ENCODE data around the gene GIPR.
"Not testable (repeated sequence)": the region's sequence is repeated elsewhere in the genome, so short reads cannot be mapped to it uniquely, and the experiment has no call there.

Gene GIPR, protein sequence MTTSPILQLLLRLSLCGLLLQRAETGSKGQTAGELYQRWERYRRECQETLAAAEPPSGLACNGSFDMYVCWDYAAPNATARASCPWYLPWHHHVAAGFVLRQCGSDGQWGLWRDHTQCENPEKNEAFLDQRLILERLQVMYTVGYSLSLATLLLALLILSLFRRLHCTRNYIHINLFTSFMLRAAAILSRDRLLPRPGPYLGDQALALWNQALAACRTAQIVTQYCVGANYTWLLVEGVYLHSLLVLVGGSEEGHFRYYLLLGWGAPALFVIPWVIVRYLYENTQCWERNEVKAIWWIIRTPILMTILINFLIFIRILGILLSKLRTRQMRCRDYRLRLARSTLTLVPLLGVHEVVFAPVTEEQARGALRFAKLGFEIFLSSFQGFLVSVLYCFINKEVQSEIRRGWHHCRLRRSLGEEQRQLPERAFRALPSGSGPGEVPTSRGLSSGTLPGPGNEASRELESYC

DNA sequence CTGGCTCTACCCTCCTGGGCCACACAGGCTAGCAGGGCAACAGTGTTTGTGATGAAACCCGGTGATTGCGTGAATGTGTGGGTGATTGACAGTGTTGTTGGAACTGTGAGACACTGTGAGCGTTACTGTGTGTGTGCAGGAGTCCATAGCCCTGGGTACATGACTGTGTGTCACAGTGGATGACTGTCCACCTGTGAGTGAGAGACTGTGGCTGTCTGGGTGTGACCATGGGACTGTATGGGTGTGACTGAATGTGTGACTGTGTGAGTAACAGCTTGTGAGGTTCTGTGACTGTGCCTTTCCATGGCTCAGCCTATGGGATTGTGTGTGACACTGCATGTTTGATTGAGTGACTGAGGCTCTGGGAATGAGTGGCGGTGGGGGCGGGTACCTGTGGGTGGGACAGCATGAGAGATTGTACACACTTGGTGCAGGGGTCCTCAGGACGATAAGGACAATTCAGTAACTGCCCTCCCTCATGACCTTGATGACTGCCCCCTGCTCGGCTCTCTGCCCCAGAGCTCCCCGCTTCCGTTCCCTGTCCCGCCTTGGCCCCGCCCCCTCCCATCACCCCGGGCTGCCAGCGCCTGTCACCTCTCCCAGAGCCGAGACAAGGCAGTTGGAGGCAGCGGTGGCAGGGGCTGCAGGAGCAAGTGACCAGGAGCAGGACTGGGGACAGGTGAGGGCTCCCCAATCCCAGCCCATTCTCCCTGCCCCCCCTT lies at the start of gene GIPR:
Gene GIPR, plus strand, starts transcription at position 602 of the 722 bp plus-strand sequence. CDS start 1,300 bp downstream, outside the sequence.
- DNase-seq, result no peak

DNA sequence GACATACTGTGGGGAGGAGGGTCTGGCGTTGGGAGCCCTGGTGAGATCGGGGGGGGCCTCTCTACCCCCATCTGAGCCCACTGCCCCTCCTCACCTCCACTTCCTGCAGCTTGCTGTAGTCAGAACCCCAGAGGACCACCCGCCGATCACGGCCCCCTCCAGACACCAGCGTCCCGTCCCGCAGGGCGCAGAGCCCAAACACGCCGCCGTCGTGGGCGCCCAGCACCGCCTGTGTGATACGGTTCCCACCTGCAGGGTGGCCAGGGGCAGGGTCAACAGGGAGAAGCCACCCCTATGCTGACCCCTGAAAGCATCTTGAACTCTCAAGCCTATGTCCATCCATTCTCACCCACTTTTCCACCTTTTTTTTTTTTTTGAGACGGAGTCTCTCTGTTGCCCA lies 46.6 kb upstream of the GIPR start:
- no peak for DNase-seq

DNA sequence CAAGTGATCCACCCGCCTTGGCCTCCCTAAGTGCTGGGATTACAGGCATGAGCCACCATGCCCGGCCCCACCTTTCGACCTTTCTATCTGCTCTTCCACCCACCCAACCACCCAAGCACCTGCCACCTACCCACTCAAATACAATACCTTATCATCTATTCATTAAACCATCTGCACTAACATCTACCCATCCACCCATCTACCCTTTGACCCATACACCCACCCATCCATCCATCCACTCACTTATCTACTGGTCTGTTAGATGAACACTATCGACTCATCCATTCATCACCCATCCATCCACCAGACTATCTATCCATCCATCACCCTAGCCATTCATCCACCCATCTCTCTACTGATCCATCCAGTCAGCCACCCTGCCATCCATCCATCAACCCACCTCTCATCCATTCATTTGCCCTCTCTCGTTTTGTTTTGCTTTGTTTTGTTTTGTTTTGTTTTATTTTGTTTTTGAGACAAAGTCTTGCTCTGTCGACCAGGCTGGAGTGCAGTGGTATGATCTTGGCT lies 46.0 kb upstream of the GIPR start:
- no peak for DNase-seq

DNA sequence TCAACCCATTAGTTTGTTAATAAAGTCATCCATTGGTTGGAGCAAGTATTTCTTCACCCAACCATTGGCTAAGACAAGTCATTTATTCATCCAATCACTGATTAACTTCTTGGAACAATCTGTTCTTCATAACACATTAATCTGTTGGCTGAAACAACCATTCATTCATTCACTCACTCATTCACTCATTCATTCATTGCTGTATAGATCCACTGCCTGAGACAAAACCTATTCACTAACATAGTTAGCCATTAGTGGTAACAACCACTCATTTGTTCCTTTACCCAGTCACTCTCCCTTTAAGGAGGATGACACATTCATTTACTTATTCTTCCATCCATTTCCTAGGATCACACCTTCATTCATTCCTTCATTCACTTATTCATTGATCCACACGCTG lies 44.0 kb upstream of the GIPR start:
- no peak for DNase-seq

DNA sequence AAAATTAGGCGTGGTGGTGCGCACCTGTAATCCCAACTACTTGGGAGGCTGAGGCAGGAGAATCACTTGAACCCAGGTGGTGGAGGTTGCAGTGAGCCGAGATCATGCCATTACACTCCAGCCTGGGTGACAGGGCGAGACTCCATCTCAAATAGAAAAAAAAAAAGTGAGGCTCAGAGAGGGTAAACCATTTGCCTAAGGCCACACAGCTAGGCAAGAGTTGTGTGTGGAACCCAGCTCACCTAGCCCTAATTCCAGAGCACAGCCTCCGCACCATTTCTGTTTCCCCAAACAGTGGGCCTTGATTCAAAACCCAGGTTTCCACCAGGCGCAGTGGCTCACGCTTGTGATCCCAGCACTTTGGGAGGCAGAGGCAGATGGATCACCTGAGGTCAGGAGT lies 39.8 kb upstream of the GIPR start:
- not testable (repeated sequence) for DNase-seq

DNA sequence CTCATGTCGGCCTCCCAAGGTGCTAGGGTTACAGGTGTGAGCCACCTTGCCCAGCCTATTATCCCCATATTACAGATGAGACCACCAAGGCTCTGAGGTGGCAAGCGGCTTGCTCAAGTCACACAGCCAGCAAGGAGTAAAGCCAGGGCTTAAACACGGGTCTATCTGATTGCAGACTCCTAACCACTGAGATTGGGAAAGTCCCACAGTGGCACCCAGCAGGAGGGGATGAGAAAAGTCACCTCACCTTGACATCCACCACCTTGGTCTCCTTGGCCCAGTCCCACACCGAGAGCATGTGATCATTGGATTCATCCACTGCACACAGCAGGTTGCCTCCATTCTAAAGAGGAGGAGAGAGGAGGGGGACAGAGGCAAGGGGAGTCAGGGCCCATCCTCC lies 38.3 kb upstream of the GIPR start:
- DNase-seq, result no peak

DNA sequence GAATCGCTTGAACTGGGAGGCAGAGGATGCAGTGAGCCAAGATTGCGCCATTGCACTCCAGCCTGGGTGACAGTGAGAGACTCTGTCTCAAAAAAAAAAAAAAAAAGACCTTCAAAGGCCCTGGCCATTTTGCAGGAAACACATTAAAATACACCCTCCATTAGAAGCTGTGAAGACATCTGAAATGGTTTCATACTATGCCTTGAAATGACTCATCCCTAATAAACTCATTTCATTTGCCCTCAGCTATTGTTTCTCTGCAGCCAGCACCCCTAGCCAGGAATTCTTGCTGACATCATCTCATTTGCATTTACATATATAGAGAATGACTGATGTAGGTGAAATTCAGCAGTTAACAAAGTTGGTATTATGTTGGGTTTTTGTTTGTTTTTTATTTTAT lies 37.6 kb upstream of the GIPR start:
- DNase-seq, result no peak

DNA sequence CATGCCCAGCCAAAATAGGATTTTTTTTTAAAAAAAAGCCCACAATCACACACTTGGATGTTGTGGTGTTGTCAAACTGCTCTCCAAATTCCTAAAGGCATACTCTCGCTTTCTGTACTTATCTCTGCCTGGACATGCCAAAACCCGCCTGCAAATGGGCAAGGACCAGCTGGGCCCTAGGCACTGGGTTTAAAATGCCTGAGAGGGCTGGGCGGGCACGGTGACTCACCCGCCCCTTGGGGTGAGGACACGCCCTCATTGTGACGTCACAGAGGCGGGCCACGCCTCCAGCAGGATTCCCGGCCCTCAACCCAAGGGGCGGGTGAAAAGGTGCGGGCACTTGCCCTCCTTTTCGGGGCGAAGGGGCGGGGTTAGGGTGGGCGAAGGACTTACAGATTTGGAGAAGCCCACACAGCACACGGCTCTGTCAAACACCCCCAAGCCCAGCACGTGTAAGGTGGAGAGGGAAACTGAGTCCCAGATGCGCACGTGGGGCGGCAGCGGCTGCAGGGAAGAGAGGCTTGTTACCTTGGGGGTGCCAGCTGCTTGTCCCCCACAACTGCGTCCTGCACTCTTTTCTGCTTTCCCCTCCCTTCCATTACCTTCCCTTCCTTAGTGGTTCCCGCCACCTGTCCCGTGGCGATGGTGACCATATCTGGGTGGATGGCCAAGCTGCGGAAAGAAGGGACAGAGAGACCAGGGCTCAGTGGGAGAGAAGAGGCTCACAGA lies 35.4 kb upstream of the GIPR start:
- DNase-seq, result peak; percentile 17

DNA sequence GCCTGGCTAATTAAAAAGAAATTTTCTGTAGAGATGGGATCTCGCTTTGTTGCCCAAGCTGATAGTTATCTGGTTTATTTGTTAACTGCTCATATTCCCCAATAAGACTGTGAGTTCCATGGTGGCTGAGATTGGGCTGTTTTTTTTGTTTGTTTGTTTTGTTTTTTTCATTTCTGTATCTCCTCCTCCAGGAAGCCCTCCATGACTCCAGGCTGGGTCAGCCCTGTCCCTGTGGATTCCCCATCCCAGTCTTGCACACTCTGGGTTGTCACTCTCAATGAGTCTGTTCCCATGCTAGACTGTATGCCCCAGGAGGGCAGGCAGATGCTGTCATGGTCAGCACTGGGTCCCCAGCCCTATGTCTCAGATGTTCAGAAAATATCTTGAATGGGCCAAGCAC lies 31.7 kb upstream of the GIPR start:
- no peak for DNase-seq

DNA sequence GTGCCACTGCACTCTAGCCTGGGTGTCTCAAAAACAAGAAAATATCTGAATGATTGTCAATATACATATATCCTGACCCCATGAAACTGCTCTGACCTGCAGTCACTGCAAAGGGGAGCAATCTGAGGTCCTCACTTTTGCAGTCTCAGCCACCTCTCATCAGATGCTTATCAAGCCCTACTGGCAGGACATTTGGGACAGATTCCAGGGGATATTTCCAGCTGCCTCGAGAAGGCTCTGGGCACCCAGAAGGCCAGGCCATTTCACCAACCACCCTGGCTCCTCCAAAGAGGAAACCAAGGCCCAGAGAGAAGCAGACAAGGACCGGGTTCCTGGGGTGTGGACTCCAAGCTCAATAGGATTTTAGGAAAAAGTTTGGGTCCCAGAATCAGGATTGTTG lies 31.1 kb upstream of the GIPR start:
- DNase-seq, result no peak

DNA sequence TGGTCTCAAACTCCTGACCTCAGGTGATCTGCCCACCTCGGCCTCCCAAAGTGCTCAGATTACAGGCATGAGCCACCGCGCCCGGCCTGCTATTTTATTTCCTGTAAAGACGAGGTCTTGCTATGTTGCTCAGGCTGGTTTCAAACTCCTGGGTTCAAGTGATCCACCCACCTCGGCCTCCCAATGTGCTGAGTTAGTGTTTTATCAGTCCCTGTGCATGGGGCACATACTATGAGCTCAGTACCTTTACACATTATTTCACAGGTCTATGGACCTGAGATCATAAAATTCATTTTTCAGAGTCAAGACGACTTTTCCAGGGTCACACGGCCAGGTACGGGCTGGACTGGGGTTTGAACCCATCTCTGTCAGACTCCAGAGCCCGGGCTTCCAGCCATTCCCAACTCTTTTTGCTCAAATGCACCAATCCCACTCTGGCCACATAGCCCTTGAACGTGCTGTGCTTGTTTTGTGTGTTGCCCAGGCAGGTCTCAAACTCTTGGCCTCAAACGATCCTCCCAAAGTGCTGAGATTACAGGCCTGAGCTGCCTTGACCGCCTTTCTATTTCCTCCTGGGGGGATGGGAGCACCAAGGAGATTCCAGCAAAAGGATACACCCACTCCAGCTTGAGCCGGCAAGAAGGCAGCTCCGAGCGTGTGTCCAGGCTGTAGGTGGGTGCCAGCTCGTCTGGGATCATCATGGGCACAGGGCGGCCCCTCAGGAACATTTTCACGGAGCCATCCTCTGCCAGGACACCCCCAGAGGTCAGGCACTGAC lies 29.9 kb upstream of the GIPR start:
- no peak for DNase-seq

DNA sequence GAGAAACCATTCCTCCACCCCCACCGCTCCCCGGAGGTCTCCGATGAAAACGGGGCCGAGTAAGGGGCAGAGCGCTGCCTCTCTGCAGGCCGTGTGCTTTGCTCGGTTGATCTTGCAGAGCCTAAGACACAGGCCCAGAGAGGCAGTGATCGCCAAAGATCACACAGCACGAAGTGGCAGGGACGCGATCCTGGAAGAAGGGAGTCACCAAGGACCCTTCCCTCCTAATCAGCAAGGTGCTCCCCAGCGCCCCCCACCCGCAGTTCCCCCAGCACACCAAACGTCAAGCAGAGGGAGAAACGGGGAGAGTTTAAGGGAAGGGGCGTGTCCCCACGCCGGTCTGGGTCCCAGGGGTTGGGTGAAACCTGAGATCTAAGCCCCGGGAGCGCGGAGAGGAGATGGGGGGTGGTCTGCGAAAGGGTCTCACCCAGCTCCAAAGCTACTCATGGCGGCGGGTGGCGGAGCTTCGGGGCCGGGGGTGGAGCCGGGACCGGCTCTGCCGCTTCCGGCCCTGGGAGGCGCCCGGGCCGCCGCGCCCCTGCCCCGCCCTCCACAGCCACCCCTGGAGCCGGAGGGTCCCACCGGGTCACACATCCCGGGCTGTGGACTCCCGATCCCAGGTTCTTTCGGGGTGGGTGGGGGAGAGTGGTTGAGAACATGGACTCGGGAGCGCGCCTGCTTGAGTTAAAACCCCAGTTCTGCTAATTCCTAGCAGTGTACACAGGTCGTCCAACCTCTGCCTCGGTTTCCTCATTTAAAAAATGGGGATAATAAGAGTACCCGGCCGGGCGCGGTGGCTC lies 28.9 kb upstream of the GIPR start, which contains the start of gene EML2:
Gene EML2, minus strand, starts transcription at position 468 of the 800 bp plus-strand sequence. Its CDS starts 21 bp downstream, at position 447.
- no peak for DNase-seq

DNA sequence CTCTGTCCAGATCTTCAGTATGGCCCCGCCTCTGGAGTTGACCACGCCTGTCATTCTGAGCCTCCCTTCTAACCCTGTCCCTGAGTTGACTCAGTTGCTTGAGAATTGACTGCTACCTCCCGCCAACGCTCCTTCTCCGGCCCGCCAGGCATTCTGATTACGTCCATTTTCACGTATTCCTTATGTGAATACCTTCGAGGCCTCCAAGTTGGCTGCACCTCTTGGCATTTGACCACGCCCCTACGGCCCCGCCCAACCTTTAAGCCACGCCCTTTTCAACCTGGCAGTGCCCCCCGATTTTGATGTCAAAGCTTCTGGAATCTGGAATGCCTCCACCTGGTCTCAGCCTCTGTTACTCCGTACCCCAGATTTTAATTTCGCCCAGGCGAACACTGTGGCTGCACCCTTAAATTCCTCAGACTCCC lies 27.2 kb upstream of the GIPR start:
- DNase-seq, result no peak

DNA sequence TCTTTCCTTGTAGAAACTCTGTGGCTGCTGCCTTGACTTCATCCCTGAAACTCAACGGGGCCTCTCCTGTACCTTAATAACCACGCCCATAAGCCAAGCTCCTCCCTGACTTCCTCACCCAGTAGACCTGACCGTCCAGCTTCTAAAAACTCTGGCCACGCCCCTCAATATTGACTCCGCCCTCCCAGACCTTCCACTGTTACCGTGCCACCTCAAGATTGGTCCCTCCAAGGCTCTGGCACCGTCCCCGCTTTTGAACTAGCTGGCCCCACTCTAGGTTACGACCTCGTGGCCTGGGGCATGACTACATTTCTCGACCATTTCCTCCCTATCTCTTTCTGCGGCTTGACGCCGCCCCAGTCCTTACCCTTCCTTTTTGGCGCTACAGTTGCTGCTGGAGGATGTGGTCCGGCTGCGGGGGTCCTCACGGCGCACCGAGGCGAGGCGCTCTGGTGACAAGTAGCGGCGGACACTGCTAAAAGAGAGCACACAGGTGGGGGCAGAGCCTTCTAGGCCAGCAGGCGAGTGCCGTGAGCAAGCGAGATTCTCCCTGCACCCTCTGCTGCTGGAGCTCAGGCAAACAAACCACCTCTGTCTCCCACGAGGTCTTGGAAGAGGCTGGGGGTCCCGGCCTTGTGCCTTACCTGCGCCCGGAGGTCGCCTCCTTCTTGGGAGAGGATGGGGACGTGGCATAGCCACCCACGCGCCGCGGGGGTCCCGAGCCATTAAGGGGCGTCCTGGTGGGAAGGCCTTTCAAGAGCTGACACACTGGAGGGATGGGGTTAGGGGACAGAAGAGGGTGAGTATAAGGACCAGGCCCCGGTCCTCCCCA lies 26.5 kb upstream of the GIPR start:
- DNase-seq, result peak; percentile 49

DNA sequence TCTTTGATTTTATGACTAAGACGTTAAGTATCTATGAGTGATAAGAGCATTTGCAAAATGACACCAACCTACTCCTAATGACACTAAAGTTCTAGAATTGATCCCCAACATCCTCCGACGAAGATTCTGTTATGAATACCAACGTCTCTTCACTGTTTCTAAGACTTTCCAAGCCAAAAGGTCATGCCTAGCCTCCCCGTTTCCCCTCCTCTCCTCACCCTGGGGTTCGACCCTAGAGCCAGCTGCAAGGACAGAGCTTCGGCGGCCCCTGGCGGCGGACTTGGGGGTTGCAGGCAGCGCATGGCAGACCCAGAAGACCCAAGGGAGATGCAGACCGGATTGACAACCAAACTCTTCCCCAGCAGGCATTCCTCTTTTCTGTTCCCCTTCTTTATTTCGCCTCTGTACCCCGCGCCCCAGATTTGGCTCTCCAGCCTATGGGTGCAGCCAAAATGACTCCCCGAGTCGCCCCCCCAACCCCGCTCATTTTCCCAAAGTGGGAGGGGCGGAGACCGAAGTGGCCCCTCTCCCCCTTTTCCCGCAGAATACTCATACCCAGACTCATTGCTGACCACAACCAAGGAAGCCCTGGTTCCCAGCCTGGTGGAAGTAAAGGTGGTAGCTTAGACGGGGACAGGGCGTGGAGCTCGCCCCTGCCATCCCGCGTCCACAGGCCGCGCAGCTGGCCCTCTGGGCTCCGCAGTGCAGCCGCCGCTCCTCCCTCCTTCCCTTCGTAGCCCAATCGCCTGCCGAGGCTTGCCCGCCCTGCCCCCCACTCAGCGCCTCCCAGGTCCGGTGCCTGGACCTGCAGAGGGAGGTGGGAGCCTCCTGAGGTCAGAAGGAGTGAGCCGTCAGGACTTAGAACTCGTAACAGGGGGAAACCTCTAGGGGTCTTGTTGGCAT lies 24.7 kb upstream of the GIPR start:
- peak; percentile 51 for DNase-seq

DNA sequence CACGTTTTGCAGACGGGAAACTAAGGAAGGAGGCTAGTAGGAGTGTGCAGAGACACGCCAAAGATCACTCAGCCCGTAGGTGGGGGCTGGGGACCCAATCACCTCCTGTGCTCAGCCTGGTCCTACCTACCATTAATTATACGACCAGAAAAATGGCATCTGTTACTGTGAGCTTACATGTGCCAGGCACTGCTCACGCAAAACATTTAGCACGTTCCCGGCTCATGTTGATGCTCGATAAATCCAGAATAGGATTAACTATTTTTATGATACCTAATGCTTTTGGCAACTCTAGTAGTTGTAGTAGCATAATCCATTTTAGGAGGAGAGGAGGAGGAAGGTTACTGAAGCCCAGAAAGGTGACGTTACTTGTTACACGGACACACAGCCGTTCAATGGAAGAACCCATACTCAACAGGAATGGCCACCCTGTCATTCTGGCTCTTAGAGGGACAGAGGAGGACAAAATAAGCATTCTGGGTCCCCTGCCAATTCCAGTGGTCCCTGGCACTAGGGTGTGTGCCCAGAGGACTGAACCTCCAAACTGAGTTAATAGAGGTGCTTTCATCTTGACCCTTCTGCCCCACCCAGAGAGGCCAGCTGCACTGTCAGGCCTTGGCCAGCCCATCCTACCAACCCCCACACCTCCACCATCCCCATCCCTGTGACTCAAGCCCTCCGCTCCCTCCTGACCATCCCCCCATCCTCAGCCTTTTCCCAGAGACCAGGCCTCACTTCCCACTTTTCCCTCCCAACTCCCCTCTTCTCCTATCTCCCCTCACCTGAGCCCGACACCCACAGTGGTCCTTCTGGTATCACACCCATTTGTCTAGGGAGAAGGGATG lies 23.9 kb upstream of the GIPR start:
- DNase-seq, result no peak

DNA sequence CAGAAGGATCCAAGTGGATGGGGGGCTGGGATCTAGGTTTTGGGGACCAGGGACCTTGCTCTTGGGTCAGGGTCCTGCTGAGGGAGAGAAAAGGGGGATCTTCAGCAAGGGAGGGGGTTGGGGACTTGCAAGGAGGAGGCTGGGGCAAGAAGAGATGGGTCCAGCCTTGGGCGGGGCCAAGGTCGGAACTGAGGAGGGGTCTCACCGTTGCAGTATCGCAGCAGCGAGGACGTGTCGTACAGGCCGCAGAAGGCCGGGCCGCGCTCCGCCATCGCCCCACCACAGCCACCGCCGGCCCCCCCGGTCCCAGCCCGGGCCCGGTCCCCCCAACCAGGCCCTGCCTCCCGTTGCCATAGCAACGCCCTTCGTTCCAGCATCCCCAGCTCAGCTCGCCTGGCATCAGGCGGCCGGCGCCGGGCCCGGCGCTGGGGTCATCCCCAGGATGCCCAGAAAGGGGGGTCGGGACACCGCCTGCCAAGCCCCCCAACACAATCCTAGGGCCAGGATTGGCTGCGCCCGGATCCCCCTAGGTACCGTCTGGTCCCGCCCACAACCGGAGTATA lies 22.9 kb upstream of the GIPR start:
- DNase-seq, result no peak
